Left colon (tissue), 2 donors: ENCODE measurements around the gene DOK1. TPM values are rescaled to one million over a fixed set of nuclear protein-coding genes. Genes with fewer than 3 reads are reported as not detected.
A peak's percentile ranks its signal among the peaks of the same experiment; 100 is the strongest.

Source experiments
- ATAC-seq: fragments of 200-7000 bp; cut with Tn5 transposase; one replicate; pipeline ENCODE4 v1.9.1; 2020; ENCODE audit warnings: mild to moderate bottlenecking, moderate library complexity
- DNase-seq, 2 donors: peaks; one replicate each; pipeline ENCODE4 v3.0.0-alpha.2; 2020
- intact Hi-C, 2 donors: fragments of 100-400 bp; cut with DNase I in 1 of 2; cut with micrococcal nuclease in 1 of 2; formaldehyde crosslinking; loops; one replicate each; pipeline versions ENCODE4 v1.11.2 to v1.14.0; 2022; cut with DNase I, micrococcal nuclease
- total RNA-seq, 2 donors: library from RNA; stranded (reverse); fragmentation: NEBNext Ultra II Directional; extraction: Animal tissue kit (Norgen Biotek cat#: 25700); gene quantifications; one replicate each; pipeline ENCODE4 v1.2.1, GENCODE V29; 2021
- donor health status: DM: no; HTN: no; CAD: no.
- donor health status: DM: yes; HTN: yes; CAD: no.

DOK1 gene
- total RNA-seq, 2 donors from 2014 or later, result 16.1 to 21.4 TPM

GRCh38 chr2:74524955-74525716 lies 29.4 kb upstream of the DOK1 start:
- intact Hi-C loops, result no loop called here
- no peak for DNase-seq
- no peak for ATAC-seq

GRCh38 chr2:74525717-74526648 lies 28.5 kb upstream of the DOK1 start, which contains the start of gene DQX1:
Gene DQX1, minus strand, starts transcription at chr2:74526231. Its CDS starts 502 bp downstream, at chr2:74525729.
- peak; percentile 64 for ATAC-seq
- intact Hi-C loops, result no loop called here

GRCh38 chr2:74526649-74527230 lies 27.8 kb upstream of the DOK1 start:
- no peak for ATAC-seq
- no peak for DNase-seq
- intact Hi-C loops, result no loop called here

More at GRCh38 chr2:74525717-74526648, 28.5 kb upstream of the DOK1 start, which contains the start of gene DQX1:
- peak; percentile 68 to 78 for DNase-seq

DNA sequence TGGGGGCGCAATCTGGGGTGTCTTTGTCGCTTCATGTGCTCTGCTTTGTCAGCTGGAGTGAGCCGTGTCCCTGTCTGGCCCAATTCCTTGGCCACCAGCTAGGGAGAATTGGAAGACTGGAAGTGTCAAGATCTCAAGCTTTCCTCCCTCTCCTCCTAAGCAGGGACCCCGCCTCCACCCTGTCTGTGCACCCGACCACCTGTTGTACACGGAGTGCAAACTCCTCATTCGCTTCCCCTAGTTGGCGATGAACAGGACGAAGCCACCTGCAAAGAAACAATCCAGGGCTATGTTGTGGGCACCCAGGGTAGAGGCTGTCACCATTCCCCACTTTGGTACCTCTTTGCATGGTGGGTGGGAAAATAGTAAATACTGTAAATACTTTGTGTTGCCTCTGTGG lies 26.8 kb upstream of the DOK1 start:
- intact Hi-C loops, result no loop called here
- no peak for DNase-seq
- no peak for ATAC-seq

DNA sequence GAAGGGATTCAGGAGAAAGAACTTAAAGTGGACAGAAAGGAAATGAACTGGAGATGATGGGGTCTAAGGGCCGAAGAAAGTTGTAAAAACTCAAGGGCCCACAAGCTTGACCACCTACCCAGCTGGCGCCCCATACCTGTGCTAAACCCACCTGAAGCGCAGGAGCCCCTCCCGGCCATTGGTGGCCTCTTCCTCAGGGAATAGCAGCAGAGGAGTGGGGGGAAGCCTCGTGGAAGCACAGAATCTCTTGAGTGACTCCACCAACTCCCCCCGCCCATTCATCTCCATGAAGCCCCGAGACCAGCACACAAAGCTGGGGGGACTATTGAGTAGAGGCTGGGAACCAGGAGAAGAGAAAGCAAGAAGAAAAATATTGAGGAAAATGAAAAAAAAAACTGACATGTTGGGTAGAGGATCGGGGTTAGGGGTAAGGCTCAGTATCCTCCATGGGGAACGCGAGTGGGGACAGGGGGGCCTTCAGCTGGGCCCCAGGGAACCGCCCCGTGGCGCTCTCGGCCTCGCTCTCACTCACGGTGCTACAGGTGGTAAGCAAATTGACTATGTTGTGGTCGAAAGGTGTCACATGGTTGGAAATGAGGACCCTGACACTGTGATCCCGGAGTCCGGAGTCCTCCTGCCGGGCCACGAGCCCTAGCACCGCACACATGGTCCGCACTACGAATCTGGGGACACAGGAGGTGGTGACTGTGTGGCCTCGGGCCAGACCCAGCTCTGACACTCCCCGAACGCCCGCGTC lies 25.7 kb upstream of the DOK1 start:
- ATAC-seq (peak; percentile 11), DNase-seq (no peak)
- intact Hi-C loops, result no loop called here

DNA sequence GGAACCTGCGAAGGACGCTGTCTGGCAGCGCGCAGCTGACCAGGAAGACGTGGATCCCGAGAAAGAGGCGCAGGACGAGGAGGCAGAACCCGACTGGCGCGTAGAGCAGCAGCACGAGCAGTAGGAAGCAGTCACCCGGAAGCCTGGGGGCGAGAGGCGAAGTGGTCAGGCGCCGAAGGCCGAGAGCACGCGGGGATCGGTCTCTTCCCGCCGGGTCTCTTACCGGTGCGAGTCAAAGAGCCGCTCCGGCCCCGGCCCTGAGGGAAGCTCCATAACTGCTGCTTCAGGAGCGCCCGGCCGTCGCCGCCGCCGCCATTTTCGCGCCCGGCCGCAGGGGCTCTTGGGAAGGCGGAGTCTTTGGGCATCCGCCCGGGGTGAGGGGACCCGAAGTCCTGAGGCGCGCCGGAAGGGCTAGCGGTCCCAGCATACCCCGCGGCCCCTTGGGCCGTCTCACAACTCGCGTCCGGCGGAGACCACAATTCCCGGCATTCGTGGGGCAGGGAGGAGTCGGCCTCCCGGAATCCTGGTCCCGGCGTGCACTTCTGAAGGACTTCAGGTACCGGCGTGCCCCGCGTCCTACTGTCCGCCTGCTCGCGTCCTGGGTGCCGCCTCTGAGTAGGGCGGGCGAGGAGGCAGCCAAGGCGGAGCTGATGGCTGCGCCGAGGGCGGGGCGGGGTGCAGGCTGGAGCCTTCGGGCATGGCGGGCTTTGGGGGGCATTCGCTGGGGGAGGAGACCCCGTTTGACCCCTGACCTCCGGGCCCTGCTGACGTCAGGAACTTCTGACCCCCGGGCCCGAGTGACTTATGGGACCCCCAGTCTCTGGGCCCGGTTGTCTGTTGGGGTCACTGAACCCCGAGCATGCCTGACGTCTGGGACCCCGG lies 24.9 kb upstream of the DOK1 start, which contains the start of the genes AUP1 and HTRA2:
TSS of gene AUP1 (minus strand) at position 350 of the 882 bp plus-strand sequence. CDS start at position 273, 77 bp downstream.
TSS of gene HTRA2 (plus strand) at position 577 of the 882 bp plus-strand sequence. CDS start at position 651, 74 bp downstream.
- DNase-seq, result peak; percentile 97 to 99
- peak; percentile 83 for ATAC-seq
- intact Hi-C loops, result no loop called here

- ATAC-seq, result peak; percentile 31
- intact Hi-C loops, result no loop called here
These were observed 24.0 kb upstream of the DOK1 start for GRCh38 chr2:74530239-74531187.

DNA sequence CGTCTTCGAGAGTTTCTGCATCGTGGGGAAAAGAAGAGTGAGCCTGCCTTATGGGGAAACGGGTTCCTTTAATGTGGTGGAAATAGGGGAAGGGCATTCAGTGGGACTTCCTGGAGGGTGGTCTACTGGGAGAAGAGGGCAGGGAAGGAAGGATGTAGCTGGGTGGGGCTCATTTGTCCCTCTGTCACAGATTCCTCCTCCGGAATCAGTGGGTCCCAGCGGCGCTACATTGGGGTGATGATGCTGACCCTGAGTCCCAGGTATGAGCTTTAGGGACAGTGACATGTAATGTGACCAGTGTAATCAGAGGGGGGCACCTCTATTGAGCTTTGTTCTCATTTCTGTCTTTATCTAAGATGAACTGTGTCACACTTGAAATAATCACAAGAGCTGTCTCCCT lies 22.9 kb upstream of the DOK1 start:
- DNase-seq (no peak), ATAC-seq (no peak)
- intact Hi-C loops, result no loop called here

More at GRCh38 chr2:74530239-74531187, 24.0 kb upstream of the DOK1 start:
- DNase-seq, result peak; percentile 58 to 66

DNA sequence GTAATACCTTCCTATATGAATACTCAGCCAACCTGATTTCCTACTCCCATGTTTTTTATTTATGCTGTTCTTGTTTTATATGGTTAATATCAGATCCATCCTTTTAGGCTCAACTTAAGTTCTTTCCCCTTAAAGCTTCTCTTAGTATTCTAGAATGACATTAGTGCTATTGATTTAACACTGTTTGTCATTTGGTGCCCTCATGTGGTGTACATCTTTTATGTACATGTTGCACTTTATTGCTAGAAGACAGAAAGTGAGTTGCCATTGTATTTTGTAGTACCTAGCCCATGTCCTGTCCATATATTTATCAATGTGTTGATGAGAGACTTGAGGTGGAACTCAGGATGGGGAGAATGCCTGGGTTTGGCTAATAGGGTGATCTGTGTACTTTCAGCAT lies 22.3 kb upstream of the DOK1 start:
- intact Hi-C loops, result no loop called here
- ATAC-seq (no peak), DNase-seq (no peak)

DNA sequence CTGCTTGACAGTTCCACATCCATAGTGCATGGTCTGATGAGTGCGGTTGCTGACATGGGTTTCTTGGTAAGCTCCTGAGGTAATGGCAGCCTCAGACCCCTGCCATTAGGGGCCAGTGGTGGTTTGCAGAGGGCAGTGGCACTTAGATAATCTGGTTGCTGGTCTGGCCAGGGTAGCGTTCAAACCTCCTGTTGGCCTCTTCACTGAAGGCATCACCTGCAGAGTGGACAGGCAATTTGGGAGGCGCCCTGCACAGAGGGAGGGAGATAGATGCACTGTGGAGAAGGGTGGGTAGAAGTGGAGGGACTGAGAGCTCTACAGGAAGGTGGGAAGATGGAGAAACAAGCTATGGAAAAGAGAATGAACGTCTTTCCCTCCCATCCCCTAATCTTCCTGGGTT lies 21.1 kb upstream of the DOK1 start:
- ATAC-seq (no peak), DNase-seq (no peak)
- intact Hi-C loops, result no loop called here

DNA sequence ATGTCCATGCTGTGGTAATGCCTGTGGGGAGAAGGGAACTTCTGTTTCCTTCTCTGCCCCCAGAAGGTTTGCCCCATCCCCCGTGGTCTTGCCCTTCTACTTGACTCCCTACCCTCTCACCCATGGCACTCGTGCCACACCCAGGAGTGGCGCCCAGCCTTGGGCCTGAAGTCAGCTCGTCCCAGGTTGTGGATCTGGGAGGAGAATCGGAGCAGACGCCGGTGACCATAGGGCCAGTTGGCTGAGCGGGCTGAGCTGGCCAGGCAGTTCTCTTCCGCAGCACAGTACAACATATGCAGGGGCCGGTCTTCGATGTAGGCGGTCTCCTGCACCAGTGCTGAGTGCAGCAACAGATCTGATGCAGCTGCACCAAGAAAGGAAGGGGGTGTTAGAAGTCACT lies 20.1 kb upstream of the DOK1 start:
- DNase-seq, result no peak
- intact Hi-C loops, result no loop called here
- ATAC-seq, result no peak

- intact Hi-C loops, result no loop called here
- DNase-seq (no peak), ATAC-seq (no peak)
These were observed 19.0 kb upstream of the DOK1 start for GRCh38 chr2:74535440-74535965.

GRCh38 chr2:74536166-74536950 lies 18.2 kb upstream of the DOK1 start:
- ATAC-seq, result no peak
- intact Hi-C loops, result no loop called here

GRCh38 chr2:74537140-74537539 lies 17.4 kb upstream of the DOK1 start:
- no peak for DNase-seq
- ATAC-seq, result no peak
- intact Hi-C loops, result no loop called here

More at GRCh38 chr2:74536166-74536950, 18.2 kb upstream of the DOK1 start:
- no peak for DNase-seq

DNA sequence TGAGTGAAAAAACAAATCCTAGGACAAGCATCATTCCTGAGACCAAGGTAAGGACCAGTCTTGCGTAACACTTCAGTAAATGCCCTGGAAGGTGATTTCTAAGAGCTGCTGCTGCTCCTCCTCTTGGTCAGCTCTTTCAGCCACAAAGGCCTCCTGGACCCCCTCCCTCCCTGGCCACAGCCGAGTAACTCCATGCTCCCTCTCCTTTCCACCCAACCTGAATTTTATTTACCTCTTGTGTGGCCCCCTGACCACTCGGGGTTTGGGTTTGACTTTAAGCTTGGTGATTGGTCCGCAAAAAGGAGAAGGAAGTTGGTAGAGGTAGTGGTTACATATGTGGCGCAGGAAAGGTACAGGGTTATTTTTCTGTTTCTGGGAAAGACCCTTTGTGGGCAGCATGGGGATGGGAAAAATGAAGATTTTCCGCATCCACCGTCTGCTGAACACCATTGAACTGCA lies 15.6 kb upstream of the DOK1 start:
- intact Hi-C loops, result no loop called here
- ATAC-seq (no peak), DNase-seq (no peak)
